SK-N-SH treated with all-trans-retinoic acid at 6 μM for 48 hours (cell line): Measurements from ENCODE around the gene TLL2.

ENCODE experiments used
- ATAC-seq: fragments of 200-7000 bp; cut with Tn5 transposase; 3 replicates; pipeline ENCODE4 v1.9.1; 2020; ENCODE audit warnings: mild to moderate bottlenecking, moderate library complexity
- ARNTL ChIP-seq: fragments of 450-650 bp; formaldehyde crosslinking; IDR thresholded peaks from 2 replicates; pipeline ENCODE4 v1.5.0; 2020; ENCODE audit warnings: low read depth, mild to moderate bottlenecking, moderate library complexity, borderline replicate concordance
- BACH2 ChIP-seq: fragments of 250-450 bp; sonication (Bioruptor Pico); IDR thresholded peaks from 2 replicates; pipeline ENCODE4 v1.9.0; 2021; ENCODE audit warnings: mild to moderate bottlenecking, borderline replicate concordance
- CSDC2 ChIP-seq: fragments of 250-450 bp; sonication (Bioruptor Pico); IDR thresholded peaks from 2 replicates; pipeline ENCODE4 v1.5.0; 2020; ENCODE audit warnings: mild to moderate bottlenecking, moderate library complexity
- ISL1 ChIP-seq: fragments of 250-450 bp; sonication (Bioruptor Pico); IDR thresholded peaks from 2 replicates; pipeline ENCODE4 v2.1.2; 2022; ENCODE audit warnings: mild to moderate bottlenecking, moderate library complexity
- OSR1 ChIP-seq: fragments of 250-450 bp; sonication (Bioruptor Pico); IDR thresholded peaks from 2 replicates; pipeline ENCODE4 v1.8.0; 2022; ENCODE audit warnings: moderate library complexity, mild to moderate bottlenecking, inconsistent platforms
- PATZ1 ChIP-seq: fragments of 250-450 bp; sonication (Bioruptor Pico); IDR thresholded peaks from 2 replicates; pipeline ENCODE4 v1.8.0; 2020; ENCODE audit warnings: mild to moderate bottlenecking, moderate library complexity, borderline replicate concordance
- POU6F1 ChIP-seq: fragments of 250-450 bp; sonication (Bioruptor Pico); IDR thresholded peaks from 2 replicates; pipeline ENCODE4 v1.8.0; 2021; ENCODE audit warnings: low read depth, mild to moderate bottlenecking, moderate library complexity, borderline replicate concordance
- PPARA ChIP-seq: fragments of 250-450 bp; sonication (Bioruptor Pico); IDR thresholded peaks from 2 replicates; pipeline ENCODE4 v1.5.0; 2020; ENCODE audit warnings: mild to moderate bottlenecking, borderline replicate concordance
- SNAI2 ChIP-seq: fragments of 250-450 bp; sonication (Bioruptor Pico); IDR thresholded peaks from 2 replicates; pipeline ENCODE4 v1.5.0; 2020; ENCODE audit warnings: mild to moderate bottlenecking, moderate library complexity
- TCF4 ChIP-seq: fragments of 250-450 bp; sonication (Bioruptor Pico); IDR thresholded peaks from 2 replicates; pipeline ENCODE4 v1.8.0; 2021; ENCODE audit warnings: mild to moderate bottlenecking, moderate library complexity, borderline replicate concordance
- TOX ChIP-seq: fragments of 250-450 bp; sonication (Bioruptor Pico); IDR thresholded peaks from 2 replicates; pipeline ENCODE4 v1.8.0; 2021; ENCODE audit warnings: mild to moderate bottlenecking, moderate library complexity, borderline replicate concordance
- TSHZ2 ChIP-seq: fragments of 250-450 bp; sonication (Bioruptor Pico); IDR thresholded peaks from 2 replicates; pipeline ENCODE4 v1.5.0; 2020; ENCODE audit warnings: mild to moderate bottlenecking, moderate library complexity
- ZC3H10 ChIP-seq: fragments of 250-450 bp; sonication (Bioruptor Pico); IDR thresholded peaks from 2 replicates; pipeline ENCODE4 v1.5.1; 2021; ENCODE audit warnings: mild to moderate bottlenecking, moderate library complexity
- ZFP3 ChIP-seq: fragments of 250-450 bp; sonication (Bioruptor Pico); IDR thresholded peaks from 2 replicates; pipeline ENCODE4 v1.5.0; 2020; ENCODE audit warnings: mild to moderate bottlenecking, moderate library complexity
- ZNF565 ChIP-seq: fragments of 450-650 bp; formaldehyde crosslinking; conservative IDR thresholded peaks from 2 replicates; pipeline ENCODE4 v1.5.0; 2020; ENCODE audit warnings: low read depth, mild to moderate bottlenecking, moderate library complexity
- ZNF70 ChIP-seq: fragments of 450-650 bp; formaldehyde crosslinking; IDR thresholded peaks from 2 replicates; pipeline ENCODE4 v1.5.0; 2020; ENCODE audit warnings: mild to moderate bottlenecking, moderate library complexity
- ZNF8 ChIP-seq: fragments of 450-650 bp; formaldehyde crosslinking; IDR thresholded peaks from 2 replicates; pipeline ENCODE4 v1.5.0; 2020; ENCODE audit warnings: mild to moderate bottlenecking, moderate library complexity
- TF ChIP-seq, protein P1 (sequence below): fragments of 250-450 bp; sonication (Bioruptor Pico); IDR thresholded peaks from 2 replicates; pipeline ENCODE4 v1.5.1; 2021; ENCODE audit warnings: mild to moderate bottlenecking, moderate library complexity
- TF ChIP-seq, protein P2 (sequence below): fragments of 250-450 bp; sonication (Bioruptor Pico); IDR thresholded peaks from 2 replicates; pipeline ENCODE4 v1.5.1; 2020; ENCODE audit warnings: low read depth, mild to moderate bottlenecking, moderate library complexity

TLL2 gene

DNA sequence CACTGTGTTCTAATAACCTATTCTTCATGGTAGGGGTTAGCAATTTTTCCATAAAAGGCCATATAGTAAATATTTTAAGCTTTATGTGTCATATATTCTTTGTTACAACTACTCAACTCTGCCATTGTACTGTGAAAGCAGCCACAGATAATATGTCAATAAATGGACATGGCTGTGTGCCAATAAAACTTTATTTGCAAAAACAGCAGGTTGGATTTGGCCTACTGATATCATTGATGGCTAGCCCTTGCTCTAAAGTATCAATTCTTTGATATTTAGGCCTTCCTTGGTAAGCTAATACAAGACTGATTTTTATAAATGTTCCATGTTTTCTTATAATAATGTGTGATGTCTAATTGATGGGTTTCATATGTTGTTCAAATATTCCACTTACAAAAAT is 77.7 kb downstream of the TLL2 start (continued):
- TF ChIP-seq TSHZ2 (CRISPR knock-in tag), result no peak
- no peak for TF ChIP-seq ZC3H10
- TF ChIP-seq, protein P1, sequence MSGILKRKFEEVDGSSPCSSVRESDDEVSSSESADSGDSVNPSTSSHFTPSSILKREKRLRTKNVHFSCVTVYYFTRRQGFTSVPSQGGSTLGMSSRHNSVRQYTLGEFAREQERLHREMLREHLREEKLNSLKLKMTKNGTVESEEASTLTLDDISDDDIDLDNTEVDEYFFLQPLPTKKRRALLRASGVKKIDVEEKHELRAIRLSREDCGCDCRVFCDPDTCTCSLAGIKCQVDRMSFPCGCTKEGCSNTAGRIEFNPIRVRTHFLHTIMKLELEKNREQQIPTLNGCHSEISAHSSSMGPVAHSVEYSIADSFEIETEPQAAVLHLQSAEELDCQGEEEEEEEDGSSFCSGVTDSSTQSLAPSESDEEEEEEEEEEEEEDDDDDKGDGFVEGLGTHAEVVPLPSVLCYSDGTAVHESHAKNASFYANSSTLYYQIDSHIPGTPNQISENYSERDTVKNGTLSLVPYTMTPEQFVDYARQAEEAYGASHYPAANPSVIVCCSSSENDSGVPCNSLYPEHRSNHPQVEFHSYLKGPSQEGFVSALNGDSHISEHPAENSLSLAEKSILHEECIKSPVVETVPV (CRISPR knock-in tag), result no peak
- TF ChIP-seq ISL1 (CRISPR knock-in tag), result no peak
- no peak for TF ChIP-seq TCF4
- no peak for TF ChIP-seq ARNTL (CRISPR knock-in tag)
- no peak for TF ChIP-seq SNAI2 (CRISPR knock-in tag)
- TF ChIP-seq, protein P2, sequence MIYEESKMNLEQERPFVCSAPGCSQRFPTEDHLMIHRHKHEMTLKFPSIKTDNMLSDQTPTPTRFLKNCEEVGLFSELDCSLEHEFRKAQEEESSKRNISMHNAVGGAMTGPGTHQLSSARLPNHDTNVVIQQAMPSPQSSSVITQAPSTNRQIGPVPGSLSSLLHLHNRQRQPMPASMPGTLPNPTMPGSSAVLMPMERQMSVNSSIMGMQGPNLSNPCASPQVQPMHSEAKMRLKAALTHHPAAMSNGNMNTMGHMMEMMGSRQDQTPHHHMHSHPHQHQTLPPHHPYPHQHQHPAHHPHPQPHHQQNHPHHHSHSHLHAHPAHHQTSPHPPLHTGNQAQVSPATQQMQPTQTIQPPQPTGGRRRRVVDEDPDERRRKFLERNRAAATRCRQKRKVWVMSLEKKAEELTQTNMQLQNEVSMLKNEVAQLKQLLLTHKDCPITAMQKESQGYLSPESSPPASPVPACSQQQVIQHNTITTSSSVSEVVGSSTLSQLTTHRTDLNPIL (CRISPR knock-in tag), result no peak
- TF ChIP-seq ZNF8 (CRISPR knock-in tag), result no peak

DNA sequence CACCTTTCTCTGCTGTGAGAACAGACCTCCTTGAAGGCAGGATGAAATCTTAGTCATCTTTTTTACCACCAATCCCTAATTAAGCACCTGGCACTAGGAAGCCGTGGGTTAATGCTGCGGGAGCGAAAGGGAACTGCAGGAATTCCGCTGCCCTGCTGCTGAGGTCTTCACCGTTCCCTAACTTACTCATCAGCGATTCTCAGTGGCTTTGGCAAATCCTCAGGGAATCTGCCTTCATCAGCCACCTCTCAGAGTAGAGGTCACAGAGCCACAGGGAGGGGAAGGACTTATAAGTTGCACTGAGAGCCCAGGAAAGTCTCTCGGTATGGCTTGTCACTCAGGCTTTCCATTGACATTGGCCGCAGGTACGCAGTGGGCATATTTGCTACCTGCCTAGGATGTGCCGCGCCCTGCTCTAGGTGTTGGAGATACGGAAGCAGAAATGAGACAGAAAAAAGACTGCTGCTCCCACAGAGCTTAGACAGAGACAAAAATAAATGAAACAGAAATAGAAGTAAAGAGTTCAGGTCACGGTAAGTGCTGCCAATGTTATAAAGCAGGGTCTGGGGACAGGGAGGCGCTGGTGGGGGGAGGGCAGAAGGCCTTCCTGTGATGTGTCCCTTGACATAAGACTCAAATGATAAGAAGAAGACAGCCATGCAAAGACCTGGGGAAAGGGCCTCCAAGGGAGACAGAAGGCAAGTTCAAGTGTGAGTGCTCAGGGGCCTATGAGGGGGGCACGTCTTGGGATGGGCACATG is 82.3 kb downstream of the TLL2 start:
- no peak for TF ChIP-seq CSDC2
- TF ChIP-seq TCF4, result no peak
- no peak for TF ChIP-seq ZNF565 (CRISPR knock-in tag)
- no peak for TF ChIP-seq PPARA (CRISPR knock-in tag)
- no peak for TF ChIP-seq TSHZ2 (CRISPR knock-in tag)
- no peak for TF ChIP-seq ZNF70 (CRISPR knock-in tag)
- no peak for TF ChIP-seq OSR1 (CRISPR knock-in tag)
- TF ChIP-seq, all 23 proteins: peak for 0
- ATAC-seq, result no peak

GRCh38 chr10:96427291-96427690 is 86.4 kb downstream of the TLL2 start:
- ATAC-seq, result no peak
- TF ChIP-seq BACH2 (no peak), PATZ1 (CRISPR knock-in tag) (no peak), TOX (CRISPR knock-in tag) (no peak), ISL1 (CRISPR knock-in tag) (no peak)

GRCh38 chr10:96422525-96422924 is 91.2 kb downstream of the TLL2 start:
- no peak for TF ChIP-seq ZFP3 (CRISPR knock-in tag)
- TF ChIP-seq POU6F1, result no peak
- no peak for TF ChIP-seq ZNF70 (CRISPR knock-in tag)
- no peak for TF ChIP-seq SNAI2 (CRISPR knock-in tag)
- no peak for TF ChIP-seq TSHZ2 (CRISPR knock-in tag)
- TF ChIP-seq, all 23 proteins: peak for 0

More at GRCh38 chr10:96422525-96422924, 91.2 kb downstream of the TLL2 start:
- ATAC-seq, result no peak
